ENCODE data around the gene CABYR.

Gene CABYR

DNA sequence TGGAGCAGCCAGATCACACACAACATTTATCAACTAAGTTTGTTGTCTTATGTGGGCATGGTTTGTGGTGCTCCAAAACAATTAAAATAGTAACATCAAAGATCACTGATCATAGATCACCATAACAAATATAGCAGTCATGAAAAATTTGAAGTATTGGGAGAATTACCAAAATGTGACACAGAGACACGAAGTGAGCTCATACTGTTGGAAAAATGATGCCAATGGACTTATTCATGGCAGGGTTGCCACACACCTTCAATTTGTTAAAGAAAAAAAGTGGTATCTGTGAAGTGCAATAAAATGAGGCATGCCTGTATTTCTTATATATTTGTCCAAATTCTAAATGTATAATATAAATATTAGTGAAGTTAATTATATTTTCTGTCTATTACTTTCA is 42.9 kb upstream of the CABYR start:
- no peak for TF ChIP-seq CTCF (IDR thresholded peaks at IDR 0.05; ENCODE audit: low read depth, low read length, missing control alignments)
- no peak overlapping the region for H3K4me3 ChIP-seq (ENCODE audit: low read depth, low read length)
- in situ Hi-C loops (cut with HindIII; ENCODE audit: low sequenced_read_pairs): no loop called here
- DNase-seq (ENCODE audit: low read depth): no peak

- DNase-seq (ENCODE audit: low read depth): no peak
- no peak for TF ChIP-seq CTCF (IDR thresholded peaks at IDR 0.05; ENCODE audit: low read depth, low read length, missing control alignments)
- no peak overlapping the region for H3K4me3 ChIP-seq (ENCODE audit: low read depth, low read length)
- in situ Hi-C loops (cut with HindIII; ENCODE audit: low sequenced_read_pairs): loop anchor here (25.0 kb wide), 1 partner anchor 591 kb away; the partner anchor contains the start of gene RMC1
Observed at GRCh38 chr18:24103320-24104021, 35.4 kb upstream of the CABYR start.

DNA sequence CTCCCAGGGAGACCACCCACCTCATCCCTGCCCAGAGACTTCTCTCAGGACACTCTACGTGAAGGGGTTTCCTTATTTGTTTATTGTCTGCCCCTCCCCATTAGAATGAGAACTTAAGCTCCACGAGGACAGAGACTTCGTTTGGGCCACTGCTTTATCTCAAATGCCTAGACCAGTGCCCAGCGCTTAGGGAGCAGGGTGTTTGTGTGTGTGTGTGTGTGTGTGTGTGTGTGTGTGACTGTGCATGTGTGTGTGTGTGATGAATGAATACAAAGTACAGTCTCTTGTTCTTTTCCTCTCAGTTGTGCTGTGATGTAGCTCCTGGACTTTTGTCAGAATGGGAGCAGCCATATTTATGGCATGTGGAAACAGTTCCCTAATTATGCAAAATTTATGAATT is 34.4 kb upstream of the CABYR start:
- H3K4me3 ChIP-seq (ENCODE audit: low read depth, low read length): no peak overlapping the region
- TF ChIP-seq CTCF (IDR thresholded peaks at IDR 0.05; ENCODE audit: low read depth, low read length, missing control alignments): no peak
- DNase-seq (ENCODE audit: low read depth): no peak
- in situ Hi-C loops (cut with HindIII; ENCODE audit: low sequenced_read_pairs): loop anchor here (25.0 kb wide), 1 partner anchor 592 kb away; the partner anchor contains the start of gene RMC1

DNA sequence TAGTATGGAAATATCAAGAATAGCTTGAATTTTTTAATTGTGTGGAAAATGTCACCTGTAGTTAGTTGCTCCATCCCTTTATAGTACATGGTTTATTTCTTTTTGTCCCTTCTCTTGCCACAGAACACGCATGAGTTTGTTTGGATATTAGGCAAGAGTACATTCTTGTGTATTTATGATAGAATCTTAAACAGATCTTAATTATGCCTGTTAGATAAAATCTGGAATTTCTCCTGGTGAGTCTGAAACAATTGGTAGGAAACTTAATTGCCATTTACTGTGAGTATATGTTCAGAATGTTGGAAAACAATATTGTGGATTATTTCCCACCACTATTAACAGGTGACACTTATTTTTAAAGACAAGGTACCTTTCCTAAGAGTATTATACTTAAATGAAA is 30.2 kb upstream of the CABYR start:
- H3K4me3 ChIP-seq (ENCODE audit: low read depth, low read length): no peak overlapping the region
- no peak for DNase-seq (ENCODE audit: low read depth)
- no peak for TF ChIP-seq CTCF (IDR thresholded peaks at IDR 0.05; ENCODE audit: low read depth, low read length, missing control alignments)
- in situ Hi-C loops (cut with HindIII; ENCODE audit: low sequenced_read_pairs): loop anchor here (25.0 kb wide), 1 partner anchor 596 kb away; the partner anchor contains the start of gene RMC1

DNA sequence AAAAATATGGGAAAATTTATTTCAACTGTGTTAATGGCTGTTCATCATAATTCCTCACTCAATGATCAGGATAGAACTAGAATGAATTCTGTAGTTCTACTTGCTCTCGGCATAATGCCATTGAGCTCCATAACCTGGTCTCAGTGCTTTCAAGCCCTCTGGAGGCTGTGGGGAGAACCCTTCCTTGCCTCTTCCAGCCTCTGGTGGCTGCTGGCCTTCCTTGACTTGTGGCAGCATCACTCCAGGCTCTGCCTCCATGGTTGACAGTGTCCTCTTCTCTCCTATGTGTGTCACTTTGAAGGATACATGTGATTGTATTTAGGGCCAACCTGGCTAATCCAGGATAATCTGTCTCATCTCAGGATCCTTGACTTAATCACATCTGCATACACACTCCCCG is 26.9 kb upstream of the CABYR start:
- H3K4me3 ChIP-seq (ENCODE audit: low read depth, low read length): no peak overlapping the region
- in situ Hi-C loops (cut with HindIII; ENCODE audit: low sequenced_read_pairs): loop anchor here (25.0 kb wide), 1 partner anchor 600 kb away; the partner anchor contains the start of gene RMC1
- peak; percentile 12 for TF ChIP-seq CTCF (IDR thresholded peaks at IDR 0.05; ENCODE audit: low read depth, low read length, missing control alignments)
- DNase-seq (ENCODE audit: low read depth): no peak

GRCh38 chr18:24112464-24112863 is 26.4 kb upstream of the CABYR start:
- in situ Hi-C loops (cut with HindIII; ENCODE audit: low sequenced_read_pairs): loop anchor here (25.0 kb wide), 1 partner anchor 600 kb away; the partner anchor contains the start of gene RMC1
- no peak overlapping the region for H3K4me3 ChIP-seq (ENCODE audit: low read depth, low read length)
- TF ChIP-seq CTCF (IDR thresholded peaks at IDR 0.05; ENCODE audit: low read depth, low read length, missing control alignments): no peak
- no peak for DNase-seq (ENCODE audit: low read depth)
